ENCODE data around the gene GGA1. TPM values are rescaled to one million over a fixed set of nuclear protein-coding genes. Genes with fewer than 3 reads are reported as not detected.

GGA1 gene
- total RNA-seq, 3 donors from 2014 or later (not counting 1 experiment from before 2014, with no cell fraction given): 69.3 to 87.8 (median 80.2) TPM

DNA sequence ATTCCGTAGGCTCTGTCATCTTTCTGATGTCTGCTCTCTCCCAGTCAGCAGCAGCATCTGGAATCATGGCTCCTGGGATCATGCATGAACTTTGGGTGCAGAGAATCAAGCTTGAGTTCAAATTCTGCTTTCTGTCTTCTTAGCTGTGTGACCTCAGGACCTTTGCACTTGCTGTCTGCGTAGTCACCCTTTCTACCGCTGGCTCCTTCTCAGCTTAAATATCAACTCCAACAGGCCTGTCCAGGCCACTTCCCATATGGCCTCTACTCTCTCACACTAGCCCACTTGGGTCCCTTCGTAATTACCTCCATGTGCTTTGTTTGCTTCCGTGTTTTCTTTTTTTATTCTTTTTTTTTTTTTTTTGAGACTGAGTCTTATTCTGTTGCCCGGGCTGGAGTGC is 4.6 kb upstream of the GGA1 start:
- ATAC-seq (no peak), DNase-seq (no peak)
- H3K9me3 ChIP-seq (ENCODE audit: control insufficient read depth, insufficient read depth, low read length): no peaks in the 10 kb centered on the region
- peaks cover 0 to 4% of the 10 kb centered on the region in 2 donors for H3K27me3 Mint-ChIP-seq (ENCODE audit: low read depth in 2 of 2)
- no peaks in the 10 kb centered on the region for H3K27me3 ChIP-seq (ENCODE audit: control insufficient read depth, insufficient read depth, low read length)
- H3K36me3 ChIP-seq (ENCODE audit: control insufficient read depth, insufficient read depth, low read length): no peaks in the 10 kb centered on the region
- no peak overlapping the region for H3K4me3 ChIP-seq (ENCODE audit: low read length)
- H3K27ac Mint-ChIP-seq: no peak overlapping the region
- intact Hi-C loops (cut with micrococcal nuclease): no loop called here
- no peaks in the 10 kb centered on the region for H3K36me3 Mint-ChIP-seq
- peaks cover 37% of the 10 kb centered on the region for H3K4me1 ChIP-seq (ENCODE audit: control insufficient read depth, insufficient read depth, low read length)
- peaks cover 29 to 32% of the 10 kb centered on the region in 2 donors for H3K4me1 Mint-ChIP-seq
- H3K27ac ChIP-seq (ENCODE audit: low read length): no peak overlapping the region
- H3K4me3 Mint-ChIP-seq: no peak overlapping the region
- no peak for TF ChIP-seq CTCF (IDR thresholded peaks at IDR 0.05)
- no peaks in the 10 kb centered on the region for H3K9me3 Mint-ChIP-seq
- WGBS (ENCODE audit: insufficient coverage): 86% methylated on average over 6 of the region's 6 CpGs

GRCh38 chr22:37604875-37605274 is 3.8 kb upstream of the GGA1 start:
- Histone ChIP-seq H3K4me3 (ENCODE audit: low read length) (no peak overlapping the region), H3K4me1 (ENCODE audit: control insufficient read depth, insufficient read depth, low read length) (peaks cover 45% of the 10 kb centered on the region), H3K9me3 (ENCODE audit: control insufficient read depth, insufficient read depth, low read length) (no peaks in the 10 kb centered on the region), H3K27me3 (ENCODE audit: control insufficient read depth, insufficient read depth, low read length) (no peaks in the 10 kb centered on the region), H3K36me3 (ENCODE audit: control insufficient read depth, insufficient read depth, low read length) (no peaks in the 10 kb centered on the region), H3K27ac (ENCODE audit: low read length) (peak overlapping the region; percentile 17)
- DNase-seq (peak in 1 of 2 donors; percentile 87), ATAC-seq (no peak)
- peaks cover 0 to 4% of the 10 kb centered on the region in 2 donors for H3K27me3 Mint-ChIP-seq (ENCODE audit: low read depth in 2 of 2)
- H3K4me1 Mint-ChIP-seq: peaks cover 37 to 40% of the 10 kb centered on the region in 2 donors
- peak overlapping the region; percentile 71 to 83 for H3K27ac Mint-ChIP-seq
- no peak for TF ChIP-seq CTCF (IDR thresholded peaks at IDR 0.05)
- H3K4me3 Mint-ChIP-seq: peak overlapping the region; percentile 18
- WGBS (ENCODE audit: insufficient coverage): 4% methylated on average over 5 of the region's 5 CpGs
- H3K9me3 Mint-ChIP-seq: no peaks in the 10 kb centered on the region
- H3K36me3 Mint-ChIP-seq: no peaks in the 10 kb centered on the region
- intact Hi-C loops (cut with micrococcal nuclease): loop anchor here (5.0 kb wide), 3 partner anchors 72 to 257 kb away; partner anchors contain the start of genes LGALS1 and TRIOBP

GRCh38 chr22:37607010-37607934 is 1.4 kb upstream of the GGA1 start:
- H3K27ac Mint-ChIP-seq: peak overlapping the region; percentile 98 to 99
- peak overlapping the region; percentile 20 for H3K4me3 ChIP-seq (ENCODE audit: low read length)
- peak overlapping the region; percentile 87 for H3K4me3 Mint-ChIP-seq
- no peaks in the 10 kb centered on the region for H3K9me3 Mint-ChIP-seq
- intact Hi-C loops (cut with micrococcal nuclease): loop anchor here (5.0 kb wide), 3 partner anchors 70 to 255 kb away; partner anchors contain the start of genes LGALS1 and TRIOBP
- peaks cover 37 to 51% of the 10 kb centered on the region in 2 donors for H3K4me1 Mint-ChIP-seq
- 2% methylated on average over 41 of the region's 44 CpGs for WGBS (ENCODE audit: insufficient coverage)
- no peaks in the 10 kb centered on the region for H3K9me3 ChIP-seq (ENCODE audit: control insufficient read depth, insufficient read depth, low read length)
- TF ChIP-seq CTCF (IDR thresholded peaks at IDR 0.05): peak; percentile 98
- H3K27me3 Mint-ChIP-seq (ENCODE audit: low read depth in 2 of 2): no peaks in the 10 kb centered on the region
- ATAC-seq (peak in 1 of 3 donors; percentile 13), DNase-seq (peak; percentile 85 to 95)
- H3K27me3 ChIP-seq (ENCODE audit: control insufficient read depth, insufficient read depth, low read length): no peaks in the 10 kb centered on the region
- H3K36me3 ChIP-seq (ENCODE audit: control insufficient read depth, insufficient read depth, low read length): no peaks in the 10 kb centered on the region
- H3K36me3 Mint-ChIP-seq: no peaks in the 10 kb centered on the region
- peak overlapping the region; percentile 94 for H3K27ac ChIP-seq (ENCODE audit: low read length)
- H3K4me1 ChIP-seq (ENCODE audit: control insufficient read depth, insufficient read depth, low read length): peaks cover 61% of the 10 kb centered on the region

Data from natural killer cell (primary cell).